GM19395 (cell line): ENCODE measurements around the gene PGM1.

Source experiments
- ATAC-seq: cut with Tn5 transposase; IDR thresholded peaks from one replicate; pipeline ENCODE4 v1.9.1; 2021; ENCODE audit warnings: mild to moderate bottlenecking, moderate library complexity; ENCODE audit not compliant: unreplicated experiment

The PGM1 gene

DNA sequence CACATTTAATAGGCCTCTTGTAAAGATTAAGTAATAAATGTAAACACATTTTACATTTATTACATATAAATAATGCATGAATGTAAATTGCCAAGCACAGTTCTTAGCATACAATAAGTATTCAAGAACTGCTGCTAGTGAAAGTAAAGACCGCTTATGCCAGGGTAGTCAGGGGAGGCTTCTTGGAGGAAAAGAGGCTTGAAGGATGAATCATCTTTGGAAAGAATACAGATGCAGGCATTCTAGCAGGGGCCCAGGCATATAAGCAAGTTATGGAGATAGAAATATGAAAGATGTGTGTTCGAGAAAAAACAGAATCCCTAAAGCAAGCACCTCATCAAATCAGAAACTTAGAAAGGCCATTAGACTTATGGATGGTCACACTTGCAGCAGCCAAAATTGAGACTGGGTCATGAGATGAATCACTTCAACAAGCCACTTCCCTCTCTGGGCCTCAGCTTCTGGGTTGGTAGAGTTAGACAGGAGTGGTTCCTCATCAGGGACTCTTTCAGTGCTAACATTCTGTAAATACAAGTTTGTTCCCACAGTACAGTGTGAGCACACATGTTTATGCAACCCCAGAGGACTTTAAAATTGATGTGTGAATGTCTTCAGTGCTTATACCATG is 100.8 kb downstream of the PGM1 start:
- ATAC-seq = no peak

DNA sequence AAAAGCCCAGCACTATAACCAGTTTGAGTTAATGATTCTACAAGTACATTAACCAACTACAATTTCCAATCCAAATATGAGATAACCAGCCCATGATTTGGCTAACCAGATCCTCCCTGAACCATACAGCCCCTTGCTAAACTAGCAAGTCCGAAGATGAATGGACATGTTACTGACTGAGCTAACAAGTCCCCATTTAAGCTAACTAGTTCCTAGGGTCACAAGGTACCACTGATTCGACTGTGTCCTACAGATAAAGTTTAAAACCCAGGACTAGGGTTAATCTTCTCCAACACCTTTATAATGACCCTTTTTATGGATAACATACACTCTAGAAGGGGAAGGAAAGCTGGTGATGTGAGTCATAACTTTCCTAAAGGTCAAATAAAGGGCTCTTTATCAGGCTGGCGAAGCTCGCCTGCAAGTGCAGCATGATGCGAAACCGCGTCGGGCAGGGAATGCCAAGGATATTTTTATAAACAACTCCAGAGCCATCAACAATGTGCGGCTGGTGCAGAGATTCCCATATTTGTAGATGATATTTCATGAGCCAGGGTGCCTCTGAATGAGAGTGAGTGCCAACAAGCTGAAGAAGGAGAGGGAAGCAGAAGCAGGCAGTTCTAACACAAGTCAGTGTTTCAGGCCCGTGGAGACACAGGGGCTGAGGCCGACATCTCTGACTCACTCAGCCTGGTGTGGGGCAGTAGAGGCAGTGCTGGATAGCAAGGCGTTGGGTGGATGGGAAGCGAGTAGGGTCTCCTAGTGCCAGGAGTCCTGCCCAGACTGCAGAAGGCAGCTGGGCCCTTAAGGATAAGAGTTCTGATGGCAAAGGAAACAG is 105.0 kb downstream of the PGM1 start:
- ATAC-seq = no peak

DNA sequence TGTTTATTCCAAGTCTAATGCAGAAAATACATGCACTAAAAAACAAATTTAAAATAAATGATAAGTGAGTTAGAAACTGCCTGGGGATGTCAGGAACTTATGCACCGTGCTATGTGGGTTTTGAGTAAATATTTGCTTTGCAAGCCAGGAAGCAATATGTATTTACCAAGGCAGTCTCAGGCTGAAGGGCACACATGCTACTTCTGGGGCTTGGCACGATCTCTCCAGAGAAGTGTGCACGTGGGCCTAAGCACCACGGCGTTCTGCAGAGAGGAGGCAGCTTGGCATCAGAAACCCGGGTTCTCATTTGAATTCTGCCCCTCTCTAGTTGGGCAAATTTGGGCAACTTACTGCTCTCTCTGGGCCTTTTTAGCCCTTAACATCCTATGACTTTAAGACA is 108.0 kb downstream of the PGM1 start:
- ATAC-seq = no peak

DNA sequence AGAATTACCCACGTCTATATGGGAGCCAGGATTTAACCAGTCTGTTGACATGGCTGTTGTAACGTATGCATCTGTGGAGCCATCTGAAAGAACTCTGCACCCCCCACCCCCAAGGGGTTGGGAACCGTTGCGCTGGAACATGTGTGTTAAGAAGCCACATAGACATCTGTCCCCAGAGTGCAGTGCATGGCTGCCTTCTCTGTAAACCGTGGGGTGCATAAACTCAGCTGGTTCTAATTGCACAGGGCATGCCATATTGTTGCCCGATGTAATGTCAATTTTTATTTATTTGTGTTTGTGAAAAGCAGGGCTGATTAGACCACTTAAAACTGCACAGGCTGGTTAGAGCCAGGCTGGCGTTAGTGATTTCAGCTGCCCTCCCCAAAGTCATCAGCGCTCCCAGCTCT is 110.5 kb downstream of the PGM1 start:
- no peak for ATAC-seq

DNA sequence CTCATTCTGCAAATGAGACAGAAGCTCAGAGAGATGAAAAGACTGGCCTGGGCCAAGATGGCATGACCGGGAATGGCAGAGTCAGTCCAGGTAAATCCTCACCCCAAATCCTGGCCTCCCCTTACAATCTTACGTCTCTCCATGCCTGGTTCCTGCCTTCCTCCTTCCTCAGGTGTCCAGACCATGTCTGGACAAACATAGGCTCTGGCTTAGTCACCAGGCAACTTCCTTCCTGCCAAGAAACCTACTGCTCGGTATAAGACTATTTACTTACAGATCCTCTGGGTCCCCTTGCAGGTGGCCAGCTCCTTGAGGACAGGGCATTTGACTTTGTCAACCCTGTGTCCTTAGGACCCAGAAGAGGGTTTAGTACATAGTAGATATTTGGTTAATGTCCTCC is 111.2 kb downstream of the PGM1 start:
- no peak for ATAC-seq

DNA sequence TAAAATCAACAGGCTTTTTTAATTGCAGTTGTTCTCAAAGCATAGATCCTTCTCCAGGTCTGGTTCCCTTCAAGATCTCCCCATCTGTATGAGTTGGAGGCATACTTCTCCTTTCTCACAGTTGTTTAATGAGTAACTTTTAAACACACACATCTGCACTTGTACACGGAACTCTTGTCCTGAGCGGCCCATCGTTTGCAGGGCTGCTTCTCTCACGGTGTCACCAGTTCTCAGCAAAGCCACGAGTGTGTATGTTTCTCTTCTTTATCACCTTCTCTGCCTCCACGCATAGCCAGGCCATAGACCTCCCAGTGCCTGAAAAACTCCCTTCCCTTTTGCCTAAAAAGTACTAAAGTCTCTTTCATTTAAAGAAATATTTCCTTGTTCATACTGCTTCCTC is 111.9 kb downstream of the PGM1 start:
- ATAC-seq = no peak

DNA sequence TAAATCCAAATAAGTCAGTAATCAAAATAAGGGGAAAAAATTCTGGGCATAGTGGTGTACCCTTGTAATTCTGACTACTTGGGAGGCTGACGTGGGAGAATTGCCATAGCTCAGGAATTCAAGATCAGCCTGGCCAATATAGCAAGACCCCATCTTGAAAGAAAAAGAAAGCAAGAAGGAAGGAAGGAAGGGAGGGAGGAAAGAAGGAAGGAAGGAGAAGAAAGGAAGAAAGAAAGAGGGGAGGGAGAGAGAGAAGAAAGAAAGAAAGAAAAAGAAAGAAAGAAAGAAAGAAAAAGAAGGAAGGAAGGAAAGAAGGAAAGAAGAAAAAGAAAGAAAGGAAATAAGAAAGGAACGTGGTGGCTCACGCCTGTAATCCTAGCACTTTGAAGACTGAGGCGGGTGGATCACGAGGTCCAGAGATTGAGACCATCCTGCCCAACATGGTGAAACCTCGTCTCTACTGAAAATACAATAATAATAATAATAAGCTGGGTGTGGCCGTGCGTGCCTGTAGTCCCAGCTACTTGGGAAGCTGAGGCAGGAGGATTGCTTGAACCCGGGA is 116.1 kb downstream of the PGM1 start:
- ATAC-seq = no peak
